ENCODE measurements around the gene TRIM63. TPM values are rescaled to one million over a fixed set of nuclear protein-coding genes. Genes with fewer than 3 reads are reported as not detected.
A peak's percentile ranks its signal among the peaks of the same experiment; 100 is the strongest.

Gene TRIM63
- total and polyA plus RNA-seq, 9 of the 15 experiments (the other 6 are each of a cell fraction or from before 2014, with no cell fraction given) = 0.08 to 0.57 (median 0.36) TPM

DNA sequence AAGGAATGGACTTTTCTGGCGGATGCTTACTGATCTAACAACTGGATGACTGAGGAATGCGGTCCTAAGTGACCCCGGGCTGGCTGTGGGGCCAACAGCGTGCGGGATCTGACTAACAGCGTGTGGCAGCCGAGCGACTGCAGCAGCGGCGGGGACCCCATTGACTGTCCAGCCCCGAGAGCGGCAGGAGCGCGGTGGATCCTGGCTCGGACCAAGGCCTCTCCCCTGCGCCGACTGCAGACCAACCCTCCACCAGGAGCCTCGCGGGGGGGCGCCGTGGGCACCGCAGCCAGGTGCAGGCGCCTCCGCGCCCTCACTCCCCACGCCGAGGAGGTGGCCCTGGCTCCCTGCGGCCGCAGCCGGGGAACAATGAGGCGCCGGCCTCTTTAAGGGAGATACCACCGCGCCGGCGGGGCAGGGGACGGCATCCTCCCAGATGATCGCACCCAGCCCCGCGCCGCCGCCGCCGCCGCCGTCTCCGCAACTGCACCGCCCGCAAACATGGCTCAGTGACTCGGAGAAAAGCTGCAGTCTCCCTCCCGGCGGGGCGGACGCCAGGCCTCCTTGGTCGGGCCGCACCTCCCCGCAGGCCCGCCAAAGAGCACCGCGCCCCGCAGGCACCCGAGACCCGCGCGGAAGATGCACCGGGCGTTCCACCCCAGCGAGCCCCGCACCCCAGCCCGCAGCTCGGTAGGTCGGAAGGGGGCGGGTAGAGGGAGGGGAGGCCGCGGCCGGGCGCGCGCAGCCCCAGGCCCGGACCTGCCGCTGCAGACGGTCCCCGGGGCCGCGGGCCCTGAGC is 43.5 kb upstream of the TRIM63 start (continued):
- TF ChIP-seq, protein P1, sequence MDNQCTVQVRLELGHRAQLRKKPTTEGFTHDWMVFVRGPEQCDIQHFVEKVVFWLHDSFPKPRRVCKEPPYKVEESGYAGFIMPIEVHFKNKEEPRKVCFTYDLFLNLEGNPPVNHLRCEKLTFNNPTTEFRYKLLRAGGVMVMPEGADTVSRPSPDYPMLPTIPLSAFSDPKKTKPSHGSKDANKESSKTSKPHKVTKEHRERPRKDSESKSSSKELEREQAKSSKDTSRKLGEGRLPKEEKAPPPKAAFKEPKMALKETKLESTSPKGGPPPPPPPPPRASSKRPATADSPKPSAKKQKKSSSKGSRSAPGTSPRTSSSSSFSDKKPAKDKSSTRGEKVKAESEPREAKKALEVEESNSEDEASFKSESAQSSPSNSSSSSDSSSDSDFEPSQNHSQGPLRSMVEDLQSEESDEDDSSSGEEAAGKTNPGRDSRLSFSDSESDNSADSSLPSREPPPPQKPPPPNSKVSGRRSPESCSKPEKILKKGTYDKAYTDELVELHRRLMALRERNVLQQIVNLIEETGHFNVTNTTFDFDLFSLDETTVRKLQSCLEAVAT (IDR thresholded peaks at IDR 0.05) = peak in 1 of 2 experiments; percentile 27; a peak in 1 of 4 replicates
- TF ChIP-seq ARID1B (IDR thresholded peaks at IDR 0.05) (no peak), HDAC6 (IDR thresholded peaks at IDR 0.05; ENCODE audit: low read depth, low read length) (no peak), BHLHE40 (IDR thresholded peaks at IDR 0.05; ENCODE audit: low read length) (peak; percentile 64; the same call in 1 of the 2 replicates), ZFP36 (IDR thresholded peaks at IDR 0.05; ENCODE audit: low read depth, low read length, partially characterized antibody) (no peak), KDM5B (IDR thresholded peaks at IDR 0.05; ENCODE audit: insufficient replicate concordance, low read depth, low read length) (peak; percentile 69), FOXA3 (CRISPR knock-in tag; conservative IDR thresholded peaks at IDR 0.05 in 1 of 2, IDR thresholded peaks at IDR 0.05 in 1 of 2) (no peak; a peak in 1 of 4 replicates), MTA2 (IDR thresholded peaks at IDR 0.05; ENCODE audit: low read depth) (0 out of 2 replicates have a peak, but pooled peaks have one; percentile 2), MYC (IDR thresholded peaks at IDR 0.05; ENCODE audit: low read depth, low read length) (no peak; the same call in 1 of the 2 replicates), MYC (CRISPR knock-in tag; IDR thresholded peaks at IDR 0.05; ENCODE audit: borderline replicate concordance, low read depth) (peak; percentile 75; the same call in 1 of the 2 replicates)
- TF ChIP-seq, protein P2, sequence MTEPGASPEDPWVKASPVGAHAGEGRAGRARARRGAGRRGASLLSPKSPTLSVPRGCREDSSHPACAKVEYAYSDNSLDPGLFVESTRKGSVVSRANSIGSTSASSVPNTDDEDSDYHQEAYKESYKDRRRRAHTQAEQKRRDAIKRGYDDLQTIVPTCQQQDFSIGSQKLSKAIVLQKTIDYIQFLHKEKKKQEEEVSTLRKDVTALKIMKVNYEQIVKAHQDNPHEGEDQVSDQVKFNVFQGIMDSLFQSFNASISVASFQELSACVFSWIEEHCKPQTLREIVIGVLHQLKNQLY (CRISPR knock-in tag; conservative IDR thresholded peaks at IDR 0.05) = peak in 1 of 2 experiments; percentile 59; a peak in 2 of 4 replicates
- TF ChIP-seq, protein P3, sequence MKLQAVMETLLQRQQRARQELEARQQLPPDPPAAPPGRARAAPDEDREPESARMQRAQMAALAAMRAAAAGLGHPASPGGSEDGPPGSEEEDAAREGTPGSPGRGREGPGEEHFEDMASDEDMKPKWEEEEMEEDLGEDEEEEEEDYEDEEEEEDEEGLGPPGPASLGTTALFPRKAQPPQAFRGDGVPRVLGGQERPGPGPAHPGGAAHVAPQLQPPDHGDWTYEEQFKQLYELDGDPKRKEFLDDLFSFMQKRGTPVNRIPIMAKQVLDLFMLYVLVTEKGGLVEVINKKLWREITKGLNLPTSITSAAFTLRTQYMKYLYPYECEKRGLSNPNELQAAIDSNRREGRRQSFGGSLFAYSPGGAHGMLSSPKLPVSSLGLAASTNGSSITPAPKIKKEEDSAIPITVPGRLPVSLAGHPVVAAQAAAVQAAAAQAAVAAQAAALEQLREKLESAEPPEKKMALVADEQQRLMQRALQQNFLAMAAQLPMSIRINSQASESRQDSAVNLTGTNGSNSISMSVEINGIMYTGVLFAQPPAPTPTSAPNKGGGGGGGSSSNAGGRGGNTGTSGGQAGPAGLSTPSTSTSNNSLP (IDR thresholded peaks at IDR 0.05; ENCODE audit: borderline replicate concordance, low read depth, low read length) = no peak
- TF ChIP-seq, protein P4, sequence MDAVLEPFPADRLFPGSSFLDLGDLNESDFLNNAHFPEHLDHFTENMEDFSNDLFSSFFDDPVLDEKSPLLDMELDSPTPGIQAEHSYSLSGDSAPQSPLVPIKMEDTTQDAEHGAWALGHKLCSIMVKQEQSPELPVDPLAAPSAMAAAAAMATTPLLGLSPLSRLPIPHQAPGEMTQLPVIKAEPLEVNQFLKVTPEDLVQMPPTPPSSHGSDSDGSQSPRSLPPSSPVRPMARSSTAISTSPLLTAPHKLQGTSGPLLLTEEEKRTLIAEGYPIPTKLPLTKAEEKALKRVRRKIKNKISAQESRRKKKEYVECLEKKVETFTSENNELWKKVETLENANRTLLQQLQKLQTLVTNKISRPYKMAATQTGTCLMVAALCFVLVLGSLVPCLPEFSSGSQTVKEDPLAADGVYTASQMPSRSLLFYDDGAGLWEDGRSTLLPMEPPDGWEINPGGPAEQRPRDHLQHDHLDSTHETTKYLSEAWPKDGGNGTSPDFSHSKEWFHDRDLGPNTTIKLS (IDR thresholded peaks at IDR 0.05; ENCODE audit: borderline replicate concordance, low read depth) = no peak
